K562 (cell line): ENCODE results near the gene SRGAP3. TPM values are rescaled to one million over a fixed set of nuclear protein-coding genes. Genes with fewer than 3 reads are reported as not detected.
A peak's percentile ranks its signal among the peaks of the same experiment; 100 is the strongest.

Experiments
- ATAC-seq: fragments of 200-7000 bp; cut with Tn5 transposase; 3 replicates; pipeline ENCODE4 v1.9.1; 2020; ENCODE audit warnings: moderate library complexity
- BruUV-seq: library from RNA; stranded (reverse); fragments of 400-500 nt; replicated peaks from 2 replicates; lab custom pipeline; 2021; lab: Mats Ljungman, UMichigan
- CTCF ChIA-PET: fragments of 300-600 bp; formaldehyde crosslinking; extraction: SDS; loops from one replicate; lab custom pipeline; 2021; ENCODE audit warnings: low intra/inter-chr PET ratio; lab: Yijun Ruan, JAX
- POLR2A ChIA-PET: fragments of 300-600, 350-650 bp; sonication (Branson Sonifier 250); formaldehyde crosslinking; extraction: SDS; loops from one replicate; lab custom pipeline; 2021; ENCODE audit warnings: antibody characterized with exemption, inconsistent platforms; lab: Yijun Ruan, JAX
- DNase-seq, 4 experiments: peaks; one replicate each; pipeline versions ENCODE4 v3.0.0 to v3.0.0-alpha.2; 2011 to 2018; ENCODE audit warnings: low spot score in 3 of 4, mixed read lengths in 3 of 4; ENCODE audit errors: extremely low read depth in 1 of 4
- FAIRE-seq: peaks from 2 replicates; lab custom pipeline; 2011; peaks lifted over from hg19 to GRCh38; lab: Jason Lieb, UNC
- H2AFZ ChIP-seq: 2 replicates; pipeline ENCODE4 v1.6.0; 2011; ENCODE audit warnings: low read depth, low read length, control low read depth, inconsistent platforms
- H3K27ac ChIP-seq: fragments of 200-600 bp; 3 replicates; pipeline ENCODE4 v1.8.0; 2011; ENCODE audit warnings: low read depth, mild to moderate bottlenecking, control low read depth, inconsistent platforms, low read length, moderate library complexity, mixed read lengths; ENCODE audit errors: extremely low read depth
- H3K27me3 ChIP-seq, 2 experiments: fragments of 300-600 bp in 1 of 2; 2 replicates in 1 of 2; 3 replicates in 1 of 2; pipeline versions ENCODE4 v1.6.0 to v1.8.0; 2011; ENCODE audit warnings: inconsistent platforms in 2 of 2, low read length in 2 of 2, mild to moderate bottlenecking in 1 of 2, mixed read lengths in 1 of 2, moderate library complexity in 1 of 2; ENCODE audit not compliant: control insufficient read depth in 2 of 2, insufficient read depth in 2 of 2
- H3K36me3 ChIP-seq: fragments of 300-600 bp; 3 replicates; pipeline ENCODE4 v1.8.0; 2011; ENCODE audit warnings: mild to moderate bottlenecking, low read length, inconsistent platforms; ENCODE audit not compliant: control insufficient read depth, insufficient read depth
- H3K4me1 ChIP-seq, 2 experiments: fragments of 200-600 bp in 1 of 2; replicated peaks in 1 of 2; 2 replicates in 1 of 2; 3 replicates in 1 of 2; pipeline versions ENCODE4 v1.5.1 to v1.8.0; 2011; ENCODE audit warnings: inconsistent platforms in 2 of 2, low read length in 2 of 2, mild to moderate bottlenecking in 1 of 2, mixed read lengths in 1 of 2, moderate library complexity in 1 of 2; ENCODE audit not compliant: control insufficient read depth in 2 of 2, insufficient read depth in 2 of 2
- H3K4me2 ChIP-seq: 2 replicates; pipeline ENCODE4 v1.6.1; 2011; ENCODE audit warnings: low read length, control low read depth, inconsistent platforms, mixed read lengths; ENCODE audit not compliant: insufficient read depth
- H3K4me3 ChIP-seq: fragments of 200-600 bp; sonication (generic), shearing (Covaris generic); 2 replicates; pipeline ENCODE4 v1.5.1; 2016; ENCODE audit warnings: control low read depth, inconsistent platforms
- H3K79me2 ChIP-seq: fragments of 200-600 bp; 3 replicates; pipeline ENCODE4 v1.8.0; 2011; ENCODE audit warnings: low read length, inconsistent platforms; ENCODE audit not compliant: control insufficient read depth, insufficient read depth
- H3K9ac ChIP-seq, 2 experiments: 2 replicates each; pipeline versions ENCODE4 v1.6.0 to v1.6.1; 2011; ENCODE audit warnings: low read depth in 2 of 2, low read length in 2 of 2, control low read depth in 1 of 2, inconsistent platforms in 1 of 2, mild to moderate bottlenecking in 1 of 2, mixed read lengths in 1 of 2; ENCODE audit not compliant: insufficient read depth in 1 of 2
- H3K9me1 ChIP-seq: one replicate; pipeline ENCODE4 v1.6.0; 2011; ENCODE audit warnings: inconsistent platforms, mild to moderate bottlenecking, low read length, moderate library complexity; ENCODE audit not compliant: control insufficient read depth, insufficient read depth
- H3K9me3 ChIP-seq: replicated peaks from 2 replicates; pipeline ENCODE4 v1.5.1; 2011; ENCODE audit warnings: low read depth, low read length, inconsistent platforms; ENCODE audit not compliant: control insufficient read depth, insufficient read depth
- H4K20me1 ChIP-seq: replicated peaks from 2 replicates; pipeline ENCODE4 v1.6.1; 2011; ENCODE audit warnings: low read length, inconsistent platforms, mixed read lengths; ENCODE audit not compliant: control insufficient read depth, insufficient read depth
- BCL6 ChIP-seq: fragments of 250-450 bp; sonication (Bioruptor Pico); IDR thresholded peaks from 2 replicates; pipeline ENCODE4 v1.4.0; 2020
- CBX5 ChIP-seq: IDR thresholded peaks from 2 replicates; pipeline ENCODE4 v1.6.1; 2014; ENCODE audit warnings: low read depth, borderline replicate concordance
- HDAC1 ChIP-seq, 2 experiments: fragments of 450-650 bp; IDR thresholded peaks; 2 replicates each; pipeline ENCODE4 v1.6.1; 2016 to 2017; ENCODE audit warnings: inconsistent platforms in 1 of 2, mild to moderate bottlenecking in 1 of 2, moderate library complexity in 1 of 2
- KAT7 ChIP-seq: sonication (generic); formaldehyde crosslinking; IDR thresholded peaks from 2 replicates; pipeline ENCODE4 v1.8.0; 2022; ENCODE audit warnings: missing genetic modification reagents, mild to moderate bottlenecking, borderline replicate concordance
- MAFG ChIP-seq: fragments of 450-650 bp; conservative IDR thresholded peaks from 2 replicates; pipeline ENCODE4 v1.6.1; 2016; ENCODE audit warnings: missing genetic modification characterization, missing compliant biosample characterization
- MTF1 ChIP-seq: fragments of 250-450 bp; sonication (Bioruptor Pico); IDR thresholded peaks from 2 replicates; pipeline ENCODE4 v1.9.0; 2021; ENCODE audit warnings: moderate library complexity, mild to moderate bottlenecking, inconsistent platforms, borderline replicate concordance
- SOX6 ChIP-seq: fragments of 450-650 bp; IDR thresholded peaks from 2 replicates; pipeline ENCODE4 v1.6.1; 2014; ENCODE audit warnings: mild to moderate bottlenecking
- TAF1 ChIP-seq: IDR thresholded peaks from 2 replicates; pipeline ENCODE4 v1.6.1; 2011; ENCODE audit warnings: mild to moderate bottlenecking, low read length, moderate library complexity; ENCODE audit not compliant: insufficient read depth, control insufficient read depth, severe bottlenecking; ENCODE audit errors: extremely low read depth
- ZBTB1 ChIP-seq: sonication (generic); formaldehyde crosslinking; IDR thresholded peaks from 2 replicates; pipeline ENCODE4 v1.8.1; 2023; ENCODE audit warnings: missing genetic modification reagents, low read depth, mild to moderate bottlenecking, borderline replicate concordance
- ZKSCAN8 ChIP-seq: fragments of 200-800 bp; sonication (Bioruptor generic); IDR thresholded peaks from 2 replicates; pipeline ENCODE4 v1.6.1; 2016; ENCODE audit warnings: missing genetic modification characterization, missing compliant biosample characterization
- ZNF146 ChIP-seq: IDR thresholded peaks from one replicate; pipeline ENCODE4 v1.6.1; 2018; ENCODE audit warnings: missing compliant biosample characterization; ENCODE audit not compliant: unreplicated experiment
- ZNF699 ChIP-seq: fragments of 250-450 bp; sonication (Bioruptor Pico); IDR thresholded peaks from 2 replicates; pipeline ENCODE4 v1.8.0; 2021; ENCODE audit warnings: mild to moderate bottlenecking, moderate library complexity; ENCODE audit not compliant: insufficient replicate concordance
- ZNF764 ChIP-seq: fragments of 250-450 bp; sonication (Bioruptor Pico); IDR thresholded peaks from 2 replicates; pipeline ENCODE4 v1.4.0; 2020; ENCODE audit warnings: low read depth, mild to moderate bottlenecking, moderate library complexity
- ZZZ3 ChIP-seq: fragments of 450-650 bp; IDR thresholded peaks from 2 replicates; pipeline ENCODE4 v1.6.1; 2016; ENCODE audit warnings: antibody characterized with exemption, mild to moderate bottlenecking, moderate library complexity
- whole genome bisulfite sequencing: fragments of 100-300 bp; shearing (Covaris generic); methylation state at CpG from one replicate; pipeline ENCODE4 v1.1.6; 2016; ENCODE audit warnings: low coverage, mixed read lengths; ENCODE audit not compliant: insufficient coverage; ENCODE audit errors: missing lambda C conversion rate; 5-methylcytosine and 5-hydroxymethylcytosine counted together
- in situ Hi-C: fragments of 300-500 bp; cut with MboI; formaldehyde crosslinking; loops from 4 replicates; pipeline ENCODE4 v1.15.0; 2018; ENCODE audit warnings: inconsistent platforms, mixed read lengths
- intact Hi-C: fragments of 100-400 bp; cut with micrococcal nuclease; formaldehyde crosslinking; loops from 2 replicates; pipeline ENCODE4 v1.14.2; 2022
- polyA plus RNA-seq, 8 experiments: library from polyadenylated mRNA; depleted of rRNA in 4 of 8; stranded (reverse) in 5 of 8; unstranded in 3 of 8; fragments of >200 nt; fragmentation: Nextera tagmentation in 2 of 8; fragmentation: Illumina TruSeq in 1 of 8; extraction: Ambion mirVana in 2 of 8; extraction: Trizol in 1 of 8; gene quantifications; 2 replicates each; pipeline versions ENCODE4 v1.2.1 to v1.2.3, GENCODE V29; 2011 to 2014; ENCODE audit warnings: inconsistent platforms in 1 of 8, missing spikeins in 1 of 8
- total RNA-seq, 7 experiments: library from RNA; depleted of rRNA in 6 of 7; stranded (reverse); fragments of >200 nt in 6 of 7; fragmentation: Illumina TruSeq in 2 of 7; extraction: Trizol in 2 of 7; gene quantifications; 2 replicates each; pipeline versions ENCODE4 v1.2.1 to v1.2.3, GENCODE V29; 2011 to 2021; ENCODE audit warnings: low replicate concordance in 1 of 7
- TF ChIP-seq, protein P1 (sequence below): fragments of 250-450 bp; sonication (Bioruptor Pico); IDR thresholded peaks from 2 replicates; pipeline ENCODE4 v1.8.0; 2022; ENCODE audit warnings: moderate library complexity, mild to moderate bottlenecking, inconsistent platforms

SRGAP3 gene
- total and polyA plus RNA-seq, 9 of the 15 experiments (the other 6 are each of a cell fraction or from before 2014, with no cell fraction given), result 0.11 to 0.85 (median 0.35) TPM; not detected in 2

DNA sequence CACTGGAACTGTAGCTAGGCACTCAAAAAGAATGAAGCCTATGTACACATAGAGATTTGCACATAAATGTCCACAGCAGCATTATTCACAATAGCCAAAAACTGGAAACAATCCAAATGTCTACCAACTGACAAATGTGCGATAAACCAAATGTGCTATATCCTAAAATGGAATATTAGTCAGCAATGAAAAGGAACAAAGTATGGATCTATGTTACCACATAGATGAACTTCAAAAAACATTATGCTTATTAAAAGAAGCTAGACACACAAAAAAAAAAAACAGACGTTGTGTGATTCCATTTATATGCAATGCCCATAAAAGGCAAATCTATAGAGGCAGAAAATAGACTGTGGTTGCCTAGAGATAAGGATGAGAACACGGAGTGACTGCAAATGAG lies 39.7 kb downstream of the SRGAP3 start:
- no peak overlapping the region for H2AFZ ChIP-seq
- no peak for TF ChIP-seq ZKSCAN8 (CRISPR knock-in tag)
- peak; percentile 62 for TF ChIP-seq ZNF146 (CRISPR knock-in tag)
- TF ChIP-seq, protein P1, sequence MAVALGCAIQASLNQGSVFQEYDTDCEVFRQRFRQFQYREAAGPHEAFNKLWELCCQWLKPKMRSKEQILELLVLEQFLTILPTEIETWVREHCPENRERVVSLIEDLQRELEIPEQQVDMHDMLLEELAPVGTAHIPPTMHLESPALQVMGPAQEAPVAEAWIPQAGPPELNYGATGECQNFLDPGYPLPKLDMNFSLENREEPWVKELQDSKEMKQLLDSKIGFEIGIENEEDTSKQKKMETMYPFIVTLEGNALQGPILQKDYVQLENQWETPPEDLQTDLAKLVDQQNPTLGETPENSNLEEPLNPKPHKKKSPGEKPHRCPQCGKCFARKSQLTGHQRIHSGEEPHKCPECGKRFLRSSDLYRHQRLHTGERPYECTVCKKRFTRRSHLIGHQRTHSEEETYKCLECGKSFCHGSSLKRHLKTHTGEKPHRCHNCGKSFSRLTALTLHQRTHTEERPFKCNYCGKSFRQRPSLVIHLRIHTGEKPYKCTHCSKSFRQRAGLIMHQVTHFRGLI (CRISPR knock-in tag), result no peak
- H3K36me3 ChIP-seq, result no peaks in the 10 kb centered on the region
- in situ Hi-C loops (no loop called here), intact Hi-C loops (no loop called here)
- no TSS peak for BruUV-seq
- ChIA-PET POLR2A (no interaction called here), CTCF (no interaction called here)
- no peaks in the 10 kb centered on the region for H3K4me1 ChIP-seq
- no peaks in the 10 kb centered on the region for H3K9me3 ChIP-seq
- peaks cover 21 to 37% of the 10 kb centered on the region in 2 experiments for H3K27me3 ChIP-seq
- no peak for ATAC-seq
- no peaks in the 10 kb centered on the region for H3K79me2 ChIP-seq
- H3K27ac ChIP-seq, result no peak overlapping the region
- WGBS, result 3% methylated on average over 3 of the region's 3 CpGs
- no peak overlapping the region for H3K4me3 ChIP-seq
- H3K9me1 ChIP-seq, result no peaks in the 10 kb centered on the region
- DNase-seq, result no peak
- H3K4me2 ChIP-seq, result no peak overlapping the region
- no peaks in the 10 kb centered on the region for H4K20me1 ChIP-seq
- no peak overlapping the region for H3K9ac ChIP-seq
- FAIRE-seq, result no peak

DNA sequence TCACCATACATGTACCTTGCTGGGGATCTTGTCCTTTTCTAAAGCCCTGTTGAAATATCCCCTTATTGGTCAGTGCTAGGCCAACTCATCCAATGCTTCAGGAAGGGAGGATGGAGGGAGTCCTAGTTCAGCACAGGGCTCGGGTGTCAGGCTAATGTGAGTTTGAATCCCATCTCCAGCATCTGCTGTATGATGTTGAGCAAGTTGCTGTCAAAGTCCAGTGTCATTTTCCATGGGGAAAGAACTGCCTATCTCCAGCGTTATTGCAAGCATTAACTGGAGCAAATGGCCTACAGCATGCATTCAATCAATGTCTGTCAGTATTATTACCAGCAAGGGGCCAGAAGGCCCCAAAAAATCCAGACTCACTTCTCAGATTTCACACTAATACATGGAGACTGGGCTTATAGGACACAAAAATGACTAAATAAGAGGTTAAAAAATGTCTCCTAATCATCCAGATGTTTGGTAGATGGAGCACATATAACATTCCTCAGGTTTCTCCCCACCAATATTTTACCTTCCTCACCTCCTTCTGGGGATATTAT lies 40.8 kb downstream of the SRGAP3 start:
- H3K27ac ChIP-seq, result no peak overlapping the region
- H3K79me2 ChIP-seq, result no peaks in the 10 kb centered on the region
- FAIRE-seq (no peak), ATAC-seq (no peak), DNase-seq (no peak)
- H4K20me1 ChIP-seq, result no peaks in the 10 kb centered on the region
- POLR2A ChIA-PET, result interaction anchor here (0.7 to 1.5 kb wide), 2 partner anchors 12 to 364 kb away, joined by 3 read pairs; no protein-coding TSS in a partner anchor
- no peaks in the 10 kb centered on the region for H3K9me1 ChIP-seq
- no peak overlapping the region for H3K9ac ChIP-seq
- no peaks in the 10 kb centered on the region for H3K9me3 ChIP-seq
- intact Hi-C loops (no loop called here), in situ Hi-C loops (no loop called here)
- no peak overlapping the region for H3K4me3 ChIP-seq
- H3K4me2 ChIP-seq, result no peak overlapping the region
- CTCF ChIA-PET, result no interaction called here
- H2AFZ ChIP-seq, result no peak overlapping the region
- WGBS, result 0% methylated on average over 2 of the region's 2 CpGs
- no TSS peak for BruUV-seq
- H3K4me1 ChIP-seq, result peaks cover 4 to 6% of the 10 kb centered on the region in 2 experiments
- peaks cover 19 to 35% of the 10 kb centered on the region in 2 experiments for H3K27me3 ChIP-seq
- H3K36me3 ChIP-seq, result no peaks in the 10 kb centered on the region
- TF ChIP-seq ZZZ3 (no peak), MTF1 (CRISPR knock-in tag) (no peak), HDAC1 (IDR thresholded peaks at IDR 0.05) (no peak), BCL6 (CRISPR knock-in tag) (no peak), MAFG (tag) (no peak), CBX5 (no peak), TAF1 (no peak), ZNF764 (no peak), ZBTB1 (CRISPR knock-in tag) (no peak), SOX6 (no peak), ZNF699 (CRISPR knock-in tag) (no peak), KAT7 (CRISPR knock-in tag) (no peak)
